Activated gamma-delta T cell treated with anti-CD3 and anti-CD28 coated beads, Interleukin-2, amount 50 U/mL, for 16 hours (primary cell): ENCODE results near the gene ZFAND4.
A peak's percentile ranks its signal among the peaks of the same experiment; 100 is the strongest.
"Not testable (repeated sequence)": the region's sequence is repeated elsewhere in the genome, so short reads cannot be mapped to it uniquely, and the experiment has no call there.

Source experiments
- DNase-seq: peaks from one replicate; pipeline ENCODE4 v3.0.0-alpha.2; 2020; ENCODE audit warnings: low read depth

The ZFAND4 gene

DNA sequence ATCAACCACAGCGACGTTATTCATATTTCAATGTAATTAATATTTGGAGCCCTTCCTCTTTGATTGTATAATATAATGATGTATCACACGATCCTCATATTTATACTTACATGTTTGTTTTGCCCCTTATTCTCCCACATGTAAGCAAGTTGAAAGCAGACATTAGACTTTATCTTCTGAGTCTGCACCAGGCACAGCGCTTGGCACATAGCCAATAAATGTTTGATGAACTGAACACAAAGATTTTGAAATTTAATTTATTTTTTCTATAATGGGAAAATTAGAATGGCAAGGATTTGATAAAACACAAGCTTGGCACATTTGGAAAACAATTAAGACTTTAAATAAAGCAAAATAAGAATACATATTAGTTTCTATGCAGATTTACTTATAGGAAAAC, 31.6 kb downstream of the ZFAND4 start:
- no peak for DNase-seq

DNA sequence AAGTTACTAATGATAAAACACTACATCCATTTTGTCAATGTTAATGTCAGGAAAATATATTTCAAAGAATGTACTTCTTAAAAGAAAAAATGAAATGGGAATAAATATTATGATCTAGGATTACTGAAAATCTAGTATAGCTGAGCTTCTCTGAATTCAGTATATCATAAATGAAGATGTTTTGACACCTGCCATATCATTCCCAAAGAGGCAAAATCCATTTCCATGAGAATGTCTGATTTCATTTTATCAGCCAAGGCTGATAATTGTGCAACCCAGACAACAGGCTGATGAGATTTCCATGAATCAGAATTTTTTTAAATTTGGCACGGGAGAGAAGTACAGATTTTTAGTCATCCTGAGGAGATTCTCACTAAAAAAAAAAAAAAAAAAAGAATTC, 32.5 kb downstream of the ZFAND4 start:
- no peak for DNase-seq

DNA sequence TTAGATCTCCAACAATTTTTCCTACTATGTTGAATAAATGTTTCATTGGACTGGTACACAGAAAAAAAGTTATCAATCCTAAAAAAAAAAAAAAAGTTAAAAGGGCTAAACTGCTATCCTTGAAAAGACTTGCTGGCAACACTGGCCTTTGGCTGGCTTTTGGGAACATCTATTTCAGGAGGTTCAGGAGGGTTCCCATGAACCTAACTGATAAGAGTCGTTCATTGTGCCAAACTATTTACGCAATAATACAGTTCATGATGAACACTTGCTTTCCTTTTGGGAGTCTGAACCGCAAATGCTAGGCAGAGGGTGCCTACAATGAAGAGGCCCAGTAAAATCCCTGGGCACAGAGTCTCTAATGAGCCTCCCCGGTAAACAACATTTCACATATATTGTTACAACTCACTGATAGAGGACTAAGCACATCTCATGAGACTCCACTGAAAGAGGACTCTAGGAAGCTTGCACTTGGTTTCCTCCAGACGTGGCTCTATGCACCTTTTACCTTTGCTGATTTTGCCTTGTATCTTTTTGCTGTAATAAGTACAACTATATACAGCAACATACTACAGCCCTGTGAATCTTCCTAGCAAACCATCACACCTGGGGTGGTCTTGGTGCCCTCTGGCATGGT, 45.0 kb downstream of the ZFAND4 start:
- no peak for DNase-seq

DNA sequence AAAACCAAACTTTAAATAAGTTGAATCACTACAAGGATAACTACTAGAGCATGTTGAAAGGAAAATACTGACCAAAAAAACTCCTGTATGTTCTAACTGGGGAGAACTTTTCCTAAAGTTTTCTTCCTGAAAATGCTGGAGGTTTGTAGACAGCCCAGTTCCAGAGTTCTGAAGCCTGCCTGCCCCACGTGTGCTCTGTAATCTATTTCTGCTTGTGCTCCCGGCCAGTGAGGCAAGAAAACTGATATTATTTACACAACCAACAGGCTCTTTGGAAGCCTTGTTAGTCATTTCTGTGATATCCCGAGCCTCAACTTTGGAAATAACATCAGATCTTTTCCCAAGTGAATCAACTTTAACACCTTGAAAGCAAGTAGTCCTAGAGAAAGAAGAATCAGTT, 46.7 kb downstream of the ZFAND4 start:
- no peak for DNase-seq

DNA sequence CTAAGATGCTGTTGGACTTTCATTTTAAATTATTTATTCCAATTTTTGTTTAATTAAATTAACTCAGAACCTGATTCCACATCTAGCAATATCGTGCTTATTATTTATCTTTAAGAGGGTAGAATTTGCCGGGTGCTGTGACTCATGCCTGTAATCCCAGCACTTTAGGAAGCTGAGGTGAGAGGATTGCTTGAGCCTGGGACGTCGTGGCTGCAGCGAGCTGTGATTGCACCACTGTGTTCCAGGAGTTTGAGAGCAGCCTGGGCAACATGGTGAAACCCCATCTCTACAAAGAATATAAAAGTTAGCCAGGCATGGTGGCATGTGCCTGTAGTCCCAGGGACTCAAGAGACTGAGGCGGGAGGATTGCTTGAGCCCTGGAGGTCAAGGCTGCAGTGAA, 47.8 kb downstream of the ZFAND4 start:
- no peak for DNase-seq

DNA sequence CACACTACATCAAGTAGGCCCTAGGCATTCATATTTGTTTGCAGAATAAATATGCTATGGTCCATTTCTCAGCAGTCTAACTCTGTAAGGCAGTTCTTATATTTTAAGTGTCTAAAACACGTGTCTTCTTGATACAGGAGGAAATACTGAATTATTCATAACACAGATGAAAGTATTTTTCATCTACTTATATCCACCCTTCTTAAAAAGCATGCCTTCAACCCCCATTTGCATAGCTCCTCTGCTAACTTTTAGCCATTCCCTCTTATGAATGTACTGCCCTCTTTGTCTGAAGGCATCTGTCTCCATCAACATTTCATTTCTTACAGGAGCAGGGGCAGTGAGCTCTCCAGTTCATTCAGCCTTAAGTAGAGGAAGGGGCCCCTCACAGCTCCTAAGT, 57.7 kb downstream of the ZFAND4 start:
- DNase-seq: no peak

DNA sequence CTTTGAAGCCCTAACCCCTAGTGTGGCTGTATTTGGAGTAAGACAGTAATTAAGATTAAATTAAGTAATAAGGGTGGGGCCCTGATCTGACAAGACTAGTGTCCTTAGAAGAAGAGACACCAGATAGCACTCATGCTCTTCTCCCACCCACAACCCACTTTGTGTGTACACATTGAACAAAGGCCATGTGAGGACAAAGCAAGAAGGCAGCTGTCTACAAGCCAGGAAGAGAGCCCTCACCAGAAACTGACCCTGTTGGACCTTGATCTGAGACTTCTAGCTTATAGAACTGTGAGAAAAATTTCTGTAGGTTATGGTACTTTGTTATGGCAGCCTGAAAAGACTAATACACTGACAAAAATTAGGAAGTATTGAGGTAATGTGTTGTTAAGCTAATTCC, 59.8 kb downstream of the ZFAND4 start:
- DNase-seq: no peak

DNA sequence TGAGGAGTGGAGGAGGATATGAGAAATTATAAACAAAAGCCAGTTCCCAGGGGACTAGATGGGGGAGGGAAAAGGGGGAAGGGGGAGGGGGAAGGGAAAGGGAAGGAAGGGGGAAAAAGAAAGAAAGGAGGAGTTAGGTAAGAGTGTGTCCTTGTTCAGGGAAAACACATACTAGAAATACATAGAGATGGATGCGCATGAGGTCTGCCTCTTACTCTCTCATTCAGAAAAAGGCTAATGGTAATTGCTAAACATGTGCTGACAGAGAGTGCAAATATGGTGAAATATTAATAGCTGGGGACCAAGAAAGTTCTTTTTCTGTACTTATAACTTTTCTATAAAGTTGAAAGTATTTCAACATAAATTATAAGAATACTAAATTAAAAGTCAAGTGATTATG, 64.5 kb downstream of the ZFAND4 start:
- DNase-seq: no peak

DNA sequence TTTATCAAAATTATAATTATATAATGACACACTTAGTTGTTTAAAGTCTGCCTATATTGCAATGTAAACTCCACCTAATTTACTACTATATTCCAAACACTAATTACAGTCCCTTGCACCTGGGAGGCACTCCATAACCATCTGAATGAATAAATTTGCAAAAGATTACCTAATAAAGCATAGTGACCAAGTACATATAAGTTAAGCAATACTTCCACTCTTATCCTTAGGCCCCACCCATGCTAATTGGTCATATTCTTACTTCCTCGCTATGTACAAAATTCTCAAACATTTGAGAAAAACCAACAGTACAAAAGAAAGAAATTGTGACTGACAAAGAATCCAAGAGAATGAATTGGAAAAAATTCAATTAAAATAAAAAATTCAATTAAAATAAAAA, 65.3 kb downstream of the ZFAND4 start:
- no peak for DNase-seq

DNA sequence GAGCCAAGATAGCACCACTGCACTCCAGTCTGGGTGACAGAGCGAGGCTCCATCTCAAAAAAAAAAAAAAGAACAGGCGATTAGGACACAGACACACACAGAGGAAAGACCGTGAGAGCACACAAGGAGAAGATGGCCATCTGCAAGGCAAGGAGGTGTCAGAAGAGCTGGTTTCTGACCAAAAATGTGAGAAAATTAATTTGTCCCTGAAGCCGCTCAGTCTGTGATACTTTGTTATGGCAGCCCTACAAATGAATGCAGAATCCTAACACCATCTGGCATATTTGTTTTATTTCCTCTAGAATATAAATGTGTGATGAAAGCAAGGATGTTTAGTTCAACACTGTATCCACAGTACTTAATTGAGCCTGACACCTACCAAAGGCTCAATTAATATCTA, 69.7 kb downstream of the ZFAND4 start:
- DNase-seq: no peak

DNA sequence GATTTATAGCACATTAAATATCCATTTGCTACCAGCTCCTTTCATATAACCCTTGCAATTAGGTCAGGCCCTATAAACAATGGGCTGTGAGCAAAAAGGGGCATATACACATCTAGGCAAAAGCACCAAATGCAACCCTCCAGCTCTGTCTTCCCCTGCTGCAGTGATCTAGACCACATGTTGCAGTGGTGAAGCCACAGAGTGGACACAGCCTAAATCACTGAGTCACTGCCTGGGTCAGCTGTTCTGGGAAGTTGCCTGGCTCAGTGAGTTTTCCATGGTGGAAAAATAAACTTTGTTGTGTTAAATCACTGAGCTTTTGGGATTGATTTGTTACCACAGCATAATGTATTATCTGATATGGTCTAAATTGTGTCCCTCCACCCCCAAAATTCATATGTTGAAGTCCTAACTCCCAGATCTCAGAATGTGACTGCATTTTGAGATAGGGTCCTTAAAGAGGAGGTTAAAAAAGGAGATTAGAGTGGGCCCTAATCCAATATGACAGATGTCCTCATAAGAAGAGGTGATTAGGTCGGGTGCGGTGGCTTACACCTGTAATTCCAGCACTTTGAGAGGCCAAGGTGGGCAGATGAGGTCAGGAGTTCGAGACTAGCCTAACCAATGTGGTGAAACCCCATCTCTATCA, 70.4 kb downstream of the ZFAND4 start:
- no peak for DNase-seq

DNA sequence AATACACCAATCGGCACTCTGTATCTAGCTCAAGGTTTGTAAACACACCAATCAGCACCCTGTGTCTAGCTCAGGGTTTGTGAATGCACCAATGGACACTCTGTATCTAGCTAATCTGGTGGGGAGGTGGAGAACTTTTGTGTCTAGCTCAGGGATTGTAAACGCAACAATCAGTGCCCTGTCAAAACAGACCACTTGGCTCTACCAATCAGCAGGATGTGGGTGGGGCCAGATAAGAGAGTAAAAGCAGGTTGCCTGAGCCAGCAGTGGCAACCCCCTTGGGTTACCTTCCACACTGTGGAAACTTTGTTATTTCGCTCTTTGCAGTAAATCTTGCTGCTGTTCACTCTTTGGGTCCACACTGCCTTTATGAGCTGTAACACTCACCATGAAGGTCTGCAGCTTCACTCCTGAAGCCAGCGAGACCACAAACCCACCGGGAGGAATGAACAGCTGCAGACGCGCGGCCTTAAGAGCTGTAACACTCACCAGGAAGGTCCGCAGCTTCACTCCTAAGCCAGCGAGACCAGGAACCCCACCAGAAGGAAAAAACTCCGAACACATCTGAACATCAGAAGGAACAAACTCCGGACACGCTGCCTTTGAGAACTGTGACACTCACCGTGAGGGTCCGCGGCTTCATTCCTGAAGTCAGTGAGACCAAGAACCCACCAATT, 71.2 kb downstream of the ZFAND4 start:
- DNase-seq: not testable (repeated sequence)

DNA sequence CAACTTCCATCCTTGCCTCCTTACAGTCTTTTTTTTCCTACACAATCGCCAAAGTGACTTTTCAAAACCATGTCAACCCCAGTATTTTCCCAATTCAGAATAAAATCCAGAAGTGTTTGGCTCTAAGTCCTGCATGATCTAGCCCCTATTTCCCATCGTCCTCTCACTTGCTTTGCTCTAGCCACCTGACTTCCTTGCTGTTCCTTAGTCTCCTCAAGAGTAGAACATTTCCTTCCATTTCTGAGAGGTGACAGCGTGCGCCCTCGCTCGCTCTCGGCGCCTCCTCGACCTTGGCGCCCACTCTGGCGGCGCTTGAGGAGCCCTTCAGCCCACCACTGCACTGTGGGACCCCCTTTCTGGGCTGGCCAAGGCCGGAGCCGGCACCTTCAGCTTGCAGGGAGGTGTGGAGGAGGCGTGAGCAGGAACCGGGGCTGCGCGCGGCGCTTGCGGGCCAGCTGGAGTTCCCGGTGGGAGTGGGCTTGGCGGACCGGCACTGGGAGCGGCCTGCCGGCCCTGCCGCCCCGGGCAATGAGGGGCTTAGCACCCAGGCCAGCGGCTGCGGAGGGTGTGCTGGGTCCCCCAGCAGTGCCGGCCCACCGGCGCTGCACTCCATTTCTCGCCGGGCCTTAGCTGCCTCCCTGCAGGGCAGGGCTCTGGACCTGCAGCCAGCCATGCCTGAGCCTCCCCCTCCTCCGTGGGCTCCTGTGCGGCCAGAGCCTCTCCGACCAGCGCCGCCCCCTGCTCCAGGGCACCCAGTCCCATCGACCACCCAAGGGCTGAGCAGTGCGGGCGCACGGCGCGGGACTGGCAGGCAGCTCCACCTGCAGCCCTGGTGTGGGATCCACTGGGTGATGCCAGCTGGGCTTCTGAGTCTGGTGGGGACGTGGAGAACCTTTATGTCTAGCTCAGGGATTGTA, 72.0 kb downstream of the ZFAND4 start:
- DNase-seq: not testable (repeated sequence)

DNA sequence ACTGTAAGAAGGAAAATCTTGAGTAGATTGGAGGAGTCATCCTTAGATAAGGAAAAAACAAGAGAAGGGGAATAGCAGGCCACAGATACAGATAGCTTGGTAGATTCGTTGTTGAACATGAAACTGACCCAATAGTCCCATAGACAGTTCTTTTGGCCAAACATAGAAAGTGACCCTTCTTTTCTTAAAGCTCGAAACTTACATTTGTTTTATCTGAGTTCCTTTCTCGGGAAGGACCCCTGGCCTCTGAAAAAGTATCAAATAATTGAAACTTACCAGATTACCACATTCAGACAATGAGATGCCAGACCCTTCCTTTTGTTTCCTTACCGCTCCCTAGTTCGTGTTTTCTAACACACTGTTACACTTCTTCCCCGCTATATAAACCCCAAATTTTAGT, 72.9 kb downstream of the ZFAND4 start:
- no peak for DNase-seq

DNA sequence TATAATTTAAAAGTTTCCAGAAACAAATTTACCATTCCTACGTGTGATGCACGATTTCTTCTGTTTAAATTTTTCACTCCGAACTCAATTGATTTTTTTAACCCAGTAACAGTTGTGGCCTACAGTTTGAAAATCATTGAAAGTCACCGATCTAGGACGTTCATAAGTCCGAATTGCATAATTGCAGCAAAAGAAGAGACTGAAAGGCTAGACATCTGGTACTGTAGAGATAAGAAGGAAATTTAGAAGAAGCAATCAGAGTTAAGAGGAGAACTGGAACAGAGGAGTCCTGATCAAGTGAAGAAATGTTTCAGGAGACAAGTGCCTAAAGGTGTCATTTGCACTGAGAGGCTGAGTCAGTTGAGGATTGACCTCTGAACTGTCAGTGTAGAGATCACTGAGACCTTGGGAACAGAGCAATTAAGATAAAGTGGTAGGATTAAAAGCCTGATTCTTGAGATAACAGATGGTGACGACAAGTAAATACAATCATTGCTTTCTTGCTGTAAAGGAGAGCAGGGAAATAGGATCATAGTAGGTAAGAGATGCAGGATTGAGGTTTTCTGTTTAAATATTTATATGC, 73.5 kb downstream of the ZFAND4 start:
- no peak for DNase-seq

DNA sequence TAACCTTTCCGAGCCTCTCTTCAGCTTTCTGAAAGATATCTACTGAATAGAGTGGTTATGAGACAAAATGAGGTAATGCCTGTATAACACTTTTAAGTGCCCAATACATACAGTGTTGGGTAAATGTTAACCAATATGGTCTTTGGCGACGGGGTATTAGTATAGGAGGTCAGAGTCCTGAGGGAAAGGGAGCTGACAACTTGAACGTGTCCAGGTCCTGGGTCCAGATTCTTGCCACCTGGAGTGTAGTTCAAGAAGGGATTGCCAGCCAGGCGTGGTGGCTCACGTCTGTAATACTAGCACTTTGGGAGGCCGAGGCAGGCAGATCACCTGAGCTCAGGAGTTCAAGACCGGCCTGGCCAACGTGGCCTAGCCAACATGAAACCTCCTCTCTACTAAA, 76.0 kb downstream of the ZFAND4 start:
- DNase-seq: no peak

DNA sequence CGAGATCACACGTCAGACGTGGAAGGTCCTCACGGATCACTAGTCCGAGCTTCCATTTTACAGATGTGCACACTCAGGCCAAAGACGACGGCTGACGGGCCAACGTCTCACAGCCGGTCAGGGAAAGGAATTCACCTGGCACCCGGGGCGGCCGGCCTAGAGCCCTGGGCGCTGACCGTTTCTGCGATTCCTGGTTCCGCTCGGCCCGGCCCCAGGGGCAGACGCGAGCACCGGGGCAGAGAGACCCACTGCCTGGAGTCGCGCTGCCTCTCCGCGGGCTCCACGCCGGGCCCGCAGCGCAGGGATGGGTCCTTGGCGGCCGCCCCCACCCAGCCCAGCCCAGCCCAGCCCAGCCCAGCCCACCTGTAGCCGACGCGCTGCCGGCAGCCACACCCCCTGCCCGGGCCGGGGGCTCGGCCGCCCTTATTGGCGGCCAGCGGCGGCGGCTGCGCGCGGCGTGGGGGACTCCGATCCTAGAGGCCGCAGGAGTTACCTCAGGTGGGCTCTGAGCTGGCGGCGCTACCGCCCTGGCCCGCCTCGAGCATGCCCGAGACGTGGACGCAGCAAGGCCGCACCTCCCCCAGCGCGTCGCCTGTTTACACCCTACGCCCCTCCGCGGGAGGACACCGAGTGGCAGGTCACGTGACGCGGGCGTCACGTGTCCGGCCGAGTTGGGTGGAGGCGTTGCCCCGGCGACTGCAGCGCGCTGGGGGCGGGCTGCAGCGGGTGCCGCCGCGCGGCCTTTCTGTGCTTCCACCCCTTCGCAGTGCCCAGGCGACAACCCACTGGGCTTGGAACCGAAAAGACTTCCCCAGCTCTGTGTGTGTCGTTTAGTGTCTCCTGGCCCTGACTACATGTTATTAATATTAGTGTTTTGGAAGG, 78.1 kb downstream of the ZFAND4 start:
- DNase-seq: peak; percentile 84

DNA sequence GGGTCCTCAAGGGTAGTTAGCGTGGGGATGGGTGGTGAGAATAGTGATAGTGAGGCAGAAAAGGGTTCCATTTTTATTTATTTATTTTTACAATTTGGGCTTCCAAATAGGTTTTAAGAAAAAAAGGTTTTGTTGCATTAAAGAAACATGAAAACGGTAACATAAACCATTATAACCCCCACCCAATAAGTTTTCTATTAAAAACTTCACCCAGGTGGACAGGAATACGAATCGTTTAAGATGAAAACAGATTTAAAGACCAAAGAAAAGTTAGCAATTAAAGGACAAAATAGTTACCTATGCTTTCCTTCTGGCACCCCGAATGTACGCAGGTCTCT, 78.7 kb downstream of the ZFAND4 start:
- no peak for DNase-seq

DNA sequence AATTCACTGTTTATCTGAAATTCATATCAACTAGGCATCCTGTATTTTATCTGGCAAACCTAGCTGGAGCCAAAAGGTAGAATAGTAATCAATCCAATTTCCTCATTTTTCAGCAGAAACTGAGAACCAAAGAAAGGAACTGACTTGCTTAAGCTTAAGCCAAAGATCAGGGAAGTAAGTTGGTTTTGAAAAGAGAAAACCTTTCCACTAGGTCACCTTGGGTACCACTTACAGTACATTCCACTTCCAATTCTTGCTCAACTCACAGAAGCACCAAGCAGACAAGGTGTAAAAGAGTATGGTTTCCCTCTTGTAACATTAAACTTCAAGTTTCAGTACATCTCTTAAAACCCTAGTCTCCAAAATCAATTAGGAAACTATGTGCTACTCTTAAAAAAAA, 79.6 kb downstream of the ZFAND4 start:
- DNase-seq: no peak

DNA sequence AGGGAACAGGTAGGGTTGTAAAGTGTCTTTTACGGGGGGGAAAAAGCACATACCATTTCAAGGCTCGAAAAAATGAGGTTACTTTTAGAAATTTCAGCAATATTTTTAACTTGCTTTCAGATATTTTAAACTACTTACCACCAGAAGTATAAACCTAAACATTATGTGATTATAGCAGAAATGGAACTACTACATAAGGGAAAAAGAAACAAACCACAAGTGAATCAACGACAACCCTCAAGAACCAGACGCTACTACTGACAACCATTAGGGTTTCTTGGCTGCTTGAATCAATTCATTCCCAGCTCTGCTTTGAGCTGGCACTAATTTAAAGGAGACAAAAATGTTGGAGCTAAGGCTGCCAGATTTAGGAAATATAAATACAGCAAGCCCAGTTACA, 80.1 kb downstream of the ZFAND4 start:
- DNase-seq: no peak

DNA sequence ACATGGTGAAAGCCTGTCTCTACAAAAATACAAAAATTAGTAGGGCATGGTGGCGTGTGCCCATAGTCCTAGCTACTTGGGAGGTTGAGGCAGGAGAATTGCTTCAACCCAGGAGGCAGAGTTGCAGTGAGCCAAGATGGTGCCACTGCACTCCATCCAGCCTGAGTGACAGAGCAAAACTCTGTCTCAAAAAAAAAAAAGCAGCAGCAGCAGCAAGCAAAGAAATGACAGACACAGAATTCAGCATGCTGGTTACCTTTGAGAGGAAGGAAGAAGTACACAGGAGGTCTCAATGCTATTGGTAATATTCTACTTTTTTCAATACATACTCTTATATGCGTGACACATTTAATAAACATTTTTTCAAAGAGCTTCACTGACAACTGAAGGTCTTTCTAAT, 81.3 kb downstream of the ZFAND4 start:
- no peak for DNase-seq
